ENCODE measurements around the gene STAT1.

DNA sequence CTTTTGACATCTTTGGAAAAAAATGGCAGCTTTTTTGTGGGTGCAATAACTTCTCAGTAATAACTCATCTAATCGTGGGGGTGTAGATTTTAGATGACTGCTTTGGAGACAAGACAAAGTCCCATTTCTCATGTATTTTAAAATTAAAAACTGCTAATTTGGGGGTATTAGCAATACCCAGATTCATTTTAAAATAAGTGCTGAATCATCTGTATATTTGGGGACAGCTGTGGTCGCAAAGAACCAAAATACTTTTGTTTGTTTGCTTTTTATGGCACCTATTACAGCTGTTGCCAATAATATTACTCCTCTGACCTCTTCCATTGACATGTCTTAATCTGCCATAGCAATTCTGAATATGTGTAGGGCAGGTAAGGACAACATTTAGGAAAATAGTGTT is 45.4 kb downstream of the STAT1 start:
- TF ChIP-seq CTCF (IDR thresholded peaks at IDR 0.05 in 2 of 3, conservative IDR thresholded peaks at IDR 0.05 in 1 of 3; ENCODE audit: control insufficient read depth in 2 of 3, extremely low read depth in 1 of 3, insufficient read depth in 1 of 3, low read depth in 3 of 3, low read length in 3 of 3) (no peak), BHLHE40 (IDR thresholded peaks at IDR 0.05; ENCODE audit: borderline replicate concordance in 1 of 2, low read depth in 2 of 2, low read length in 1 of 2) (no peak), SMC3 (IDR thresholded peaks at IDR 0.05; ENCODE audit: borderline replicate concordance, low read length) (no peak), JUND (IDR thresholded peaks at IDR 0.05; ENCODE audit: low read depth, low read length) (no peak), PRDM15 (CRISPR knock-in tag; IDR thresholded peaks at IDR 0.05) (no peak), POLR2AphosphoS5 (IDR thresholded peaks at IDR 0.05; ENCODE audit: low read length) (no peak), MXI1 (IDR thresholded peaks at IDR 0.05; ENCODE audit: low read depth, low read length) (no peak), MTA3 (IDR thresholded peaks at IDR 0.05; ENCODE audit: borderline replicate concordance, low read length) (no peak), CHD4 (IDR thresholded peaks at IDR 0.05) (no peak), POLR2A (IDR thresholded peaks at IDR 0.05; ENCODE audit: low read depth, low read length) (no peak)
- TF ChIP-seq, protein P1, sequence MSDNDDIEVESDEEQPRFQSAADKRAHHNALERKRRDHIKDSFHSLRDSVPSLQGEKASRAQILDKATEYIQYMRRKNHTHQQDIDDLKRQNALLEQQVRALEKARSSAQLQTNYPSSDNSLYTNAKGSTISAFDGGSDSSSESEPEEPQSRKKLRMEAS (IDR thresholded peaks at IDR 0.05; ENCODE audit: low read depth, low read length) = no peak

Measured in GM12878 (cell line).